Trophoblast cell (in vitro differentiated cells and primary cell): Measurements from ENCODE around the gene LYZL1.

ENCODE experiments used
- DNase-seq, 2 donors: peaks; one replicate each; pipeline ENCODE4 v3.0.0-alpha.2; 2016
- H2AFZ ChIP-seq: 2 replicates; pipeline ENCODE4 v1.6.1; 2013; ENCODE audit warnings: low read length, moderate library complexity, mild to moderate bottlenecking; ENCODE audit not compliant: insufficient read depth, poor library complexity
- H2AK5ac ChIP-seq: 2 replicates; pipeline ENCODE4 v1.6.1; 2013; ENCODE audit warnings: mild to moderate bottlenecking, low read length
- H2BK120ac ChIP-seq: 2 replicates; pipeline ENCODE4 v1.6.1; 2013; ENCODE audit warnings: low read length, mild to moderate bottlenecking, moderate library complexity; ENCODE audit not compliant: insufficient read depth, poor library complexity
- H2BK12ac ChIP-seq: 2 replicates; pipeline ENCODE4 v1.6.1; 2013; ENCODE audit warnings: mild to moderate bottlenecking, low read length, moderate library complexity
- H2BK5ac ChIP-seq: 2 replicates; pipeline ENCODE4 v1.6.1; 2013; ENCODE audit warnings: low read length, low read depth, moderate library complexity, mild to moderate bottlenecking; ENCODE audit not compliant: poor library complexity
- H3K14ac ChIP-seq: 2 replicates; pipeline ENCODE4 v1.6.1; 2013; ENCODE audit warnings: mild to moderate bottlenecking, low read length
- H3K18ac ChIP-seq: 2 replicates; pipeline ENCODE4 v1.6.1; 2013; ENCODE audit warnings: mild to moderate bottlenecking, low read length
- H3K23ac ChIP-seq: 2 replicates; pipeline ENCODE4 v1.6.1; 2013; ENCODE audit warnings: low read length
- H3K27ac ChIP-seq: 2 replicates; pipeline ENCODE4 v1.5.1; 2013; ENCODE audit warnings: low read depth, mild to moderate bottlenecking, inconsistent platforms, low read length, moderate library complexity
- H3K27me3 ChIP-seq: 2 replicates; pipeline ENCODE4 v1.6.1; 2013; ENCODE audit warnings: inconsistent platforms, mild to moderate bottlenecking, low read length, moderate library complexity; ENCODE audit not compliant: insufficient read depth
- H3K36me3 ChIP-seq, 2 experiments: 1 replicate in 1 of 2; 2 replicates in 1 of 2; pipeline ENCODE4 v1.6.1; 2013; ENCODE audit warnings: low read length in 2 of 2, mild to moderate bottlenecking in 2 of 2, moderate library complexity in 1 of 2; ENCODE audit not compliant: insufficient read depth in 2 of 2, control insufficient read depth in 1 of 2
- H3K4ac ChIP-seq: 2 replicates; pipeline ENCODE4 v1.6.1; 2013; ENCODE audit warnings: low read depth, mild to moderate bottlenecking, low read length, moderate library complexity
- H3K4me1 ChIP-seq, 2 experiments: 1 replicate in 1 of 2; 2 replicates in 1 of 2; pipeline ENCODE4 v1.6.1; 2013; ENCODE audit warnings: low read length in 2 of 2, mild to moderate bottlenecking in 2 of 2, moderate library complexity in 1 of 2; ENCODE audit not compliant: insufficient read depth in 2 of 2, control insufficient read depth in 1 of 2
- H3K4me2 ChIP-seq: 2 replicates; pipeline ENCODE4 v1.6.1; 2013; ENCODE audit warnings: inconsistent platforms, mild to moderate bottlenecking, low read length, moderate library complexity
- H3K4me3 ChIP-seq: 2 replicates; pipeline ENCODE4 v1.5.1; 2013; ENCODE audit warnings: mild to moderate bottlenecking, low read depth, low read length, inconsistent platforms
- H3K79me1 ChIP-seq: one replicate; pipeline ENCODE4 v1.6.1; 2013; ENCODE audit warnings: low read length
- H3K79me2 ChIP-seq: 2 replicates; pipeline ENCODE4 v1.6.1; 2013; ENCODE audit warnings: low read length, mild to moderate bottlenecking; ENCODE audit not compliant: control insufficient read depth, insufficient read depth, poor library complexity
- H3K9ac ChIP-seq: 2 replicates; pipeline ENCODE4 v1.6.1; 2013; ENCODE audit warnings: mild to moderate bottlenecking, low read length
- H3K9me3 ChIP-seq: 2 replicates; pipeline ENCODE4 v1.6.1; 2013; ENCODE audit warnings: low read depth, mild to moderate bottlenecking, control low read depth, inconsistent platforms, low read length; ENCODE audit not compliant: insufficient read depth
- H4K12ac ChIP-seq: 2 replicates; pipeline ENCODE4 v1.6.1; 2013; ENCODE audit warnings: low read depth, mild to moderate bottlenecking, low read length, moderate library complexity
- H4K8ac ChIP-seq: 2 replicates; pipeline ENCODE4 v1.6.1; 2013; ENCODE audit warnings: low read depth, mild to moderate bottlenecking, low read length, moderate library complexity
- H4K91ac ChIP-seq: one replicate; pipeline ENCODE4 v1.6.1; 2013; ENCODE audit warnings: low read depth, mild to moderate bottlenecking, low read length, moderate library complexity
- WGBS: extraction: QIAGEN DNeasy Blood & Tissue Kit; methylation state at CpG from one replicate; pipeline ENCODE4 v1.1.7; 2013; ENCODE audit warnings: missing lambda C conversion rate; ENCODE audit not compliant: insufficient read length, insufficient coverage; ENCODE audit errors: extremely low coverage; 5-methylcytosine and 5-hydroxymethylcytosine counted together

The LYZL1 gene

DNA sequence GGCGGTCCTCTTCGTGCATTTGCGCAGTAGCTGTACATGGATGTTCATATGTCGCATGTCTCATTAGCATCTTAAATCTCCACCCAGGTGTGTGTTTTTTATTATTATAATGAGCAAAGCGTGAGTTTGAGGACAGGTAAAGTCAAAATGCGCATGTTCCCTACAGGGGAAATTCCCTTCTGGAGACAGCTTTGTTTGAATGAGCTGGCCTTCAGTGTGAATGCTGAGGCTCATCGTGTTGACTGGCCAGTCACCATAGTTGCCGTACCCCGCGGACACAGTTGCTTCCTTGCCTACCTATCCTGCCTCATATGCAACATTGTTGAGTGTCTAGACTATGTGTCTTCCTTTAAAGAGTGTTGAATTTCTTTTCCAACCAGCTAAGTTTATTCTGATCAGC lies 13.6 kb downstream of the LYZL1 start:
- WGBS, result no CpG with 5 or more reads among the region's 10 CpGs

DNA sequence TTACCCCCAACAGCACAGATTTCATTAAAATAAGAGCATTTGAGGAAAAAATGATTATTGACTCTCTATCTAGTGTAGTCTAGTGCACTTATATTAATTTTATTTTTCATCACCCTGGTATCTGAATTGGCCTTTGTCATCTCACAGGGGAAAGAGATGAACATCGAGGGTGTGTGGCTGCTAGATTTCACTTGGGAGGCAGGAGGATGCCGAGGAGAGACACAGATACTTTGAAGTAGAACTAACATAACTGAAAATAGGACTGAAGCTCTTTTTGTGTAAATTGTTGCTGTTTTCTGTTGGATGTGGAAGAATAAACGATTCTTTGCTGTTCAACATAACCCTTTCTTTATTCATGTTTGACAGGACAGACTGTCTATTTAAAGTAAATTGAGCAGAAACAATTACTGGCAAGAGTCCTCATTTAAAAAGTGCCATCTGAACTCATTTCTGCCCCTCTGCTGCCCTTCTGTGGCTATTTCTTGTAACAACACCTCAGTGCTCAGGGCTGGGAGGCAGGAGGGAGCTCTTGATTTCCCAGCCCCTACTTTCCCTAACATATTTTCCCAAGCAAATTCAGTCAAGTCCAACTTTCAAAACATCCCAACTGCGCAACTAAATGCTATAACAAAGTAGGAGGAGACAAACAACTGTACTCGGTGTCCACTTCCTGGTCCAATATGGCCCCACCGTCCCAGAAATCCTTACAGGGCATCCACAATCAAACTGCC lies 15.6 kb downstream of the LYZL1 start:
- H3K79me1 ChIP-seq, result peaks cover 17% of the 10 kb centered on the region
- DNase-seq, result peak; percentile 42 to 82
- peaks cover 0 to 2% of the 10 kb centered on the region in 2 experiments for H3K4me1 ChIP-seq
- H3K79me2 ChIP-seq, result peaks cover 1% of the 10 kb centered on the region
- no peak overlapping the region for H3K18ac ChIP-seq
- H3K4me2 ChIP-seq, result no peak overlapping the region
- H3K4ac ChIP-seq, result peak overlapping the region; percentile 82
- H3K4me3 ChIP-seq, result no peak overlapping the region
- H3K27me3 ChIP-seq, result no peaks in the 10 kb centered on the region
- no peak overlapping the region for H3K9ac ChIP-seq
- peak overlapping the region; percentile 68 for H2BK120ac ChIP-seq
- H2BK12ac ChIP-seq, result peak overlapping the region; percentile 74
- no peak overlapping the region for H3K23ac ChIP-seq
- H3K36me3 ChIP-seq, result peaks cover 2 to 4% of the 10 kb centered on the region in 2 experiments
- no peak overlapping the region for H4K12ac ChIP-seq
- H4K91ac ChIP-seq, result peak overlapping the region; percentile 78
- H4K8ac ChIP-seq, result peak overlapping the region; percentile 82
- no peak overlapping the region for H2AK5ac ChIP-seq
- H3K14ac ChIP-seq, result peak overlapping the region; percentile 36
- WGBS, result no CpG with 5 or more reads among the region's 6 CpGs
- peaks cover 10% of the 10 kb centered on the region for H3K9me3 ChIP-seq
- H2AFZ ChIP-seq, result peak overlapping the region; percentile 47
- H3K27ac ChIP-seq, result peak overlapping the region; percentile 77
- peak overlapping the region; percentile 95 for H2BK5ac ChIP-seq

More for the DNA sequence above, 13.6 kb downstream of the LYZL1 start:
- H3K79me2 ChIP-seq, result peaks cover 1% of the 10 kb centered on the region
- peak overlapping the region; percentile 71 for H3K14ac ChIP-seq
- H3K18ac ChIP-seq, result peak overlapping the region; percentile 40
- peaks cover 14% of the 10 kb centered on the region for H3K9me3 ChIP-seq
- peaks cover 17% of the 10 kb centered on the region for H3K79me1 ChIP-seq
- peak overlapping the region; percentile 95 for H4K91ac ChIP-seq
- H2AK5ac ChIP-seq, result peak overlapping the region; percentile 46
- no peak overlapping the region for H3K4me3 ChIP-seq
- H2BK12ac ChIP-seq, result peak overlapping the region; percentile 81
- H3K36me3 ChIP-seq, result peaks cover 2 to 4% of the 10 kb centered on the region in 2 experiments
- DNase-seq, result no peak
- H3K27me3 ChIP-seq, result no peaks in the 10 kb centered on the region
- H3K27ac ChIP-seq, result no peak overlapping the region
- peak overlapping the region; percentile 95 for H2BK5ac ChIP-seq
- H3K9ac ChIP-seq, result no peak overlapping the region
- H3K4ac ChIP-seq, result no peak overlapping the region
- H3K4me2 ChIP-seq, result no peak overlapping the region
- peak overlapping the region; percentile 87 for H2BK120ac ChIP-seq
- H3K23ac ChIP-seq, result no peak overlapping the region
- H2AFZ ChIP-seq, result no peak overlapping the region
- peak overlapping the region; percentile 47 for H4K8ac ChIP-seq
- H3K4me1 ChIP-seq, result peaks cover 0 to 2% of the 10 kb centered on the region in 2 experiments
- no peak overlapping the region for H4K12ac ChIP-seq

DNA sequence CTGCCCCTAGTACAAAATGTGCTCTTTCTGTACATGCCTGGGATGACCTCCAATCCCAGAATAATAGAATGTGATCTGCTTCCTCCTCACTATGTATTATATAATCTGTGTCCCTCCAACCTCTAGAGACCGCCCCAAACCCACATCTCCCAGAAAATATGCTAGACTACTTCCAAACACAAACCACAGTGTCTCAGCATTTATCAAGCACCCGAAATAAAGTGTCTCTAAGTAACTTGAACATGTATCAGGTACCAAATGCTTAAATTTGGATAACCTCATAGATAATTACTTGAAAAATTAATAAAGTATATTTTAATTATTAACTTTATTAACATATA lies 16.1 kb downstream of the LYZL1 start:
- DNase-seq, result no peak
- Histone ChIP-seq H2BK120ac (peak overlapping the region; percentile 60), H3K18ac (no peak overlapping the region), H3K27ac (peak overlapping the region; percentile 48), H3K9me3 (peaks cover 10% of the 10 kb centered on the region), H4K8ac (peak overlapping the region; percentile 82), H3K14ac (peak overlapping the region; percentile 36), H4K12ac (no peak overlapping the region), H4K91ac (peak overlapping the region; percentile 78), H2BK12ac (peak overlapping the region; percentile 74), H3K4me2 (no peak overlapping the region), H3K23ac (no peak overlapping the region), H3K79me1 (peaks cover 19% of the 10 kb centered on the region), H2AK5ac (no peak overlapping the region), H3K4ac (peak overlapping the region; percentile 82), H3K4me1 (peaks cover 0 to 2% of the 10 kb centered on the region in 2 experiments), H2BK5ac (peak overlapping the region; percentile 95), H3K79me2 (peaks cover 1% of the 10 kb centered on the region), H3K4me3 (no peak overlapping the region), H3K36me3 (peaks cover 2 to 4% of the 10 kb centered on the region in 2 experiments), H3K9ac (no peak overlapping the region), H3K27me3 (no peaks in the 10 kb centered on the region), H2AFZ (peak overlapping the region; percentile 47)
- whole genome bisulfite sequencing, result no CpG with 5 or more reads among the region's 2 CpGs

DNA sequence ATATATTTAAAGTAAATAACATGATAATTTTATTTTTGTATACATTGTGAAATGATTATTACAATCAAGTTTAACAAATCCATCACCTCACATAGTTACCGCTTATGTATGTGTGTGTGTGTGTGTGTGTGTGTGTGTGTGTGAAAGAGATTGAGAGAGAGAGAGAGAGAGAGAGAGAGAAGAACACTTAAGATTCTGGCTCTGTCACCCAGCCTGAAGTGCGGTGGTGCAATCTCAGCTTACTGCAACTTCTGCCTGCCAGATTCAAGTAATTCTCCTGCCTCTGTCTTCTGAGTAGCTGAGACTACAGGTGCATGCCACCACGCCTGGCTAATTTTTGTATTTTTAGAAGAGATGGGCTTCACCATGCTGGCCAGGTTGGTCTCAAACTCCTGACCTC lies 17.8 kb downstream of the LYZL1 start:
- Histone ChIP-seq H2BK120ac (peak overlapping the region; percentile 5), H3K4me2 (no peak overlapping the region), H2AK5ac (no peak overlapping the region), H2AFZ (no peak overlapping the region), H4K8ac (no peak overlapping the region), H3K23ac (no peak overlapping the region), H3K79me2 (peaks cover 1% of the 10 kb centered on the region), H3K4me3 (no peak overlapping the region), H3K4ac (no peak overlapping the region), H3K27me3 (no peaks in the 10 kb centered on the region), H3K9ac (no peak overlapping the region), H3K18ac (no peak overlapping the region), H3K36me3 (peaks cover 2 to 4% of the 10 kb centered on the region in 2 experiments), H3K27ac (no peak overlapping the region), H3K4me1 (peaks cover 0 to 5% of the 10 kb centered on the region in 2 experiments), H4K91ac (no peak overlapping the region), H3K79me1 (peaks cover 19% of the 10 kb centered on the region), H2BK12ac (peak overlapping the region; percentile 1), H3K9me3 (peaks cover 6% of the 10 kb centered on the region), H3K14ac (no peak overlapping the region), H2BK5ac (no peak overlapping the region), H4K12ac (no peak overlapping the region)
- DNase-seq, result no peak
- no CpG with 5 or more reads among the region's 3 CpGs for WGBS
